ENCODE data around the gene SYCE3.
A peak's percentile ranks its signal among the peaks of the same experiment; 100 is the strongest.

Gene SYCE3

GRCh38 chr22:50507991-50508884 is 54.5 kb downstream of the SYCE3 start, which contains the start of gene NCAPH2:
Gene NCAPH2 (plus strand): TSS chr22:50508224. CDS start chr22:50508338, 114 bp downstream.
- TF ChIP-seq POLR2AphosphoS5 (IDR thresholded peaks at IDR 0.05; ENCODE audit: low read depth, low read length) (peak; percentile 90), TAF1 (IDR thresholded peaks at IDR 0.05; ENCODE audit: borderline replicate concordance, low read depth, low read length) (peak; percentile 95), POLR2A (IDR thresholded peaks at IDR 0.05; ENCODE audit: low read depth, low read length) (peak; percentile 90)
- peak; percentile 99 for DNase-seq (ENCODE audit: insufficient read length)
- FAIRE-seq: peak; percentile 99

GRCh38 chr22:50507421-50507990 is 55.2 kb downstream of the SYCE3 start, which contains the start of gene LMF2:
Gene LMF2 (minus strand): TSS chr22:50507702. CDS start chr22:50507675, 27 bp downstream.
- no peak for FAIRE-seq
- DNase-seq (ENCODE audit: insufficient read length): peak; percentile 98

GRCh38 chr22:50506611-50507420 is 55.9 kb downstream of the SYCE3 start:
- DNase-seq (ENCODE audit: insufficient read length): peak; percentile 55
- FAIRE-seq: no peak
- TF ChIP-seq TAF1 (IDR thresholded peaks at IDR 0.05; ENCODE audit: borderline replicate concordance, low read depth, low read length) (no peak), POLR2AphosphoS5 (IDR thresholded peaks at IDR 0.05; ENCODE audit: low read depth, low read length) (no peak), POLR2A (IDR thresholded peaks at IDR 0.05; ENCODE audit: low read depth, low read length) (no peak)

More at GRCh38 chr22:50507421-50507990, 55.2 kb downstream of the SYCE3 start, which contains the start of gene LMF2:
- 0 out of 2 replicates have a peak, but pooled peaks have one; percentile 9 for TF ChIP-seq POLR2AphosphoS5 (IDR thresholded peaks at IDR 0.05; ENCODE audit: low read depth, low read length)
- peak; percentile 25; the same call in 1 of the 2 replicates for TF ChIP-seq TAF1 (IDR thresholded peaks at IDR 0.05; ENCODE audit: borderline replicate concordance, low read depth, low read length)
- TF ChIP-seq POLR2A (IDR thresholded peaks at IDR 0.05; ENCODE audit: low read depth, low read length): peak; percentile 54; the same call in 1 of the 2 replicates

- no peak for DNase-seq (ENCODE audit: insufficient read length)
- FAIRE-seq: no peak
- no peak for TF ChIP-seq POLR2AphosphoS5 (IDR thresholded peaks at IDR 0.05; ENCODE audit: low read depth, low read length)
- no peak for TF ChIP-seq POLR2A (IDR thresholded peaks at IDR 0.05; ENCODE audit: low read depth, low read length)
- no peak for TF ChIP-seq TAF1 (IDR thresholded peaks at IDR 0.05; ENCODE audit: borderline replicate concordance, low read depth, low read length)
Observed at GRCh38 chr22:50505776-50506610, 56.7 kb downstream of the SYCE3 start.

GRCh38 chr22:50505276-50505775 is 57.4 kb downstream of the SYCE3 start:
- no peak for FAIRE-seq

GRCh38 chr22:50504369-50505211 is 58.1 kb downstream of the SYCE3 start:
- TF ChIP-seq TAF1 (IDR thresholded peaks at IDR 0.05; ENCODE audit: borderline replicate concordance, low read depth, low read length) (no peak), POLR2AphosphoS5 (IDR thresholded peaks at IDR 0.05; ENCODE audit: low read depth, low read length) (no peak), POLR2A (IDR thresholded peaks at IDR 0.05; ENCODE audit: low read depth, low read length) (no peak)
- DNase-seq (ENCODE audit: insufficient read length) (no peak), FAIRE-seq (no peak)

More at GRCh38 chr22:50505276-50505775, 57.4 kb downstream of the SYCE3 start:
- no peak for TF ChIP-seq TAF1 (IDR thresholded peaks at IDR 0.05; ENCODE audit: borderline replicate concordance, low read depth, low read length)
- no peak for TF ChIP-seq POLR2A (IDR thresholded peaks at IDR 0.05; ENCODE audit: low read depth, low read length)
- no peak for TF ChIP-seq POLR2AphosphoS5 (IDR thresholded peaks at IDR 0.05; ENCODE audit: low read depth, low read length)
- DNase-seq (ENCODE audit: insufficient read length): no peak

GRCh38 chr22:50503475-50504145 is 59.1 kb downstream of the SYCE3 start:
- DNase-seq (ENCODE audit: insufficient read length) (no peak), FAIRE-seq (no peak)
- TF ChIP-seq POLR2AphosphoS5 (IDR thresholded peaks at IDR 0.05; ENCODE audit: low read depth, low read length): no peak
- no peak for TF ChIP-seq TAF1 (IDR thresholded peaks at IDR 0.05; ENCODE audit: borderline replicate concordance, low read depth, low read length)
- no peak for TF ChIP-seq POLR2A (IDR thresholded peaks at IDR 0.05; ENCODE audit: low read depth, low read length)

GRCh38 chr22:50502628-50503474 is 59.9 kb downstream of the SYCE3 start:
- no peak for DNase-seq (ENCODE audit: insufficient read length)
- no peak for FAIRE-seq
- TF ChIP-seq TAF1 (IDR thresholded peaks at IDR 0.05; ENCODE audit: borderline replicate concordance, low read depth, low read length) (no peak), POLR2AphosphoS5 (IDR thresholded peaks at IDR 0.05; ENCODE audit: low read depth, low read length) (no peak), POLR2A (IDR thresholded peaks at IDR 0.05; ENCODE audit: low read depth, low read length) (no peak)
